ENCODE measurements around the gene PTPN7. TPM values are rescaled to one million over a fixed set of nuclear protein-coding genes. Genes with fewer than 3 reads are reported as not detected.
"Not testable (repeated sequence)": the region's sequence is repeated elsewhere in the genome, so short reads cannot be mapped to it uniquely, and the experiment has no call there.

PTPN7 gene
- total RNA-seq, 1 donor from 2014 or later: 0.75 TPM

GRCh38 chr1:202182040-202182877 is 21.9 kb upstream of the PTPN7 start:
- Histone ChIP-seq H3K9ac (ENCODE audit: low read length) (no peak overlapping the region), H3K9me3 (ENCODE audit: insufficient read depth, low read depth, low read length) (no peaks in the 10 kb centered on the region), H3K4me2 (ENCODE audit: low read length) (no peak overlapping the region), H3K79me2 (ENCODE audit: insufficient read depth, low read length) (no peaks in the 10 kb centered on the region), H3K36me3 (ENCODE audit: insufficient read depth, low read length) (no peaks in the 10 kb centered on the region), H3K27me3 (ENCODE audit: insufficient read depth, low read length) (peaks cover 16% of the 10 kb centered on the region), H3K27ac (ENCODE audit: low read depth, low read length) (no peak overlapping the region), H4K20me1 (ENCODE audit: insufficient read depth, low read length) (no peaks in the 10 kb centered on the region), H2AFZ (ENCODE audit: low read depth, low read length) (no peak overlapping the region), H3K4me1 (ENCODE audit: insufficient read depth, low read length) (no peaks in the 10 kb centered on the region), H3K4me3 (ENCODE audit: insufficient read depth, low read depth, low read length) (no peak overlapping the region)
- Mint-ChIP-seq H3K4me3 (ENCODE audit: unreplicated experiment) (no peak overlapping the region), H3K4me1 (ENCODE audit: low read depth, unreplicated experiment) (no peaks in the 10 kb centered on the region), H3K9me3 (ENCODE audit: unreplicated experiment) (no peaks in the 10 kb centered on the region), H3K27ac (ENCODE audit: unreplicated experiment) (no peak overlapping the region), H3K36me3 (ENCODE audit: low read depth, unreplicated experiment) (peaks cover 2% of the 10 kb centered on the region), H3K27me3 (ENCODE audit: low read depth, unreplicated experiment) (peaks cover 59% of the 10 kb centered on the region)
- FAIRE-seq: no peak
- no peak for DNase-seq (ENCODE audit: low read depth)
- TF ChIP-seq CTCF (IDR thresholded peaks at IDR 0.05; ENCODE audit: insufficient read depth, low read depth, low read length): no peak
- TF ChIP-seq EZH2 (IDR thresholded peaks at IDR 0.05; ENCODE audit: insufficient read depth, low read length): no peak

- Histone ChIP-seq H3K36me3 (ENCODE audit: insufficient read depth, low read length) (no peaks in the 10 kb centered on the region), H3K4me1 (ENCODE audit: insufficient read depth, low read length) (no peaks in the 10 kb centered on the region), H3K9ac (ENCODE audit: low read length) (no peak overlapping the region), H3K79me2 (ENCODE audit: insufficient read depth, low read length) (no peaks in the 10 kb centered on the region), H4K20me1 (ENCODE audit: insufficient read depth, low read length) (no peaks in the 10 kb centered on the region), H2AFZ (ENCODE audit: low read depth, low read length) (no peak overlapping the region), H3K9me3 (ENCODE audit: insufficient read depth, low read depth, low read length) (no peaks in the 10 kb centered on the region), H3K27ac (ENCODE audit: low read depth, low read length) (no peak overlapping the region), H3K4me2 (ENCODE audit: low read length) (no peak overlapping the region), H3K27me3 (ENCODE audit: insufficient read depth, low read length) (peaks cover 16% of the 10 kb centered on the region), H3K4me3 (ENCODE audit: insufficient read depth, low read depth, low read length) (no peak overlapping the region)
- H3K27me3 Mint-ChIP-seq (ENCODE audit: low read depth, unreplicated experiment): peaks cover 52% of the 10 kb centered on the region
- H3K36me3 Mint-ChIP-seq (ENCODE audit: low read depth, unreplicated experiment): peaks cover 2% of the 10 kb centered on the region
- DNase-seq (ENCODE audit: low read depth) (no peak), FAIRE-seq (no peak)
- no peak overlapping the region for H3K27ac Mint-ChIP-seq (ENCODE audit: unreplicated experiment)
- TF ChIP-seq CTCF (IDR thresholded peaks at IDR 0.05; ENCODE audit: insufficient read depth, low read depth, low read length) (no peak), EZH2 (IDR thresholded peaks at IDR 0.05; ENCODE audit: insufficient read depth, low read length) (no peak)
- no peaks in the 10 kb centered on the region for H3K9me3 Mint-ChIP-seq (ENCODE audit: unreplicated experiment)
- H3K4me3 Mint-ChIP-seq (ENCODE audit: unreplicated experiment): no peak overlapping the region
- H3K4me1 Mint-ChIP-seq (ENCODE audit: low read depth, unreplicated experiment): no peaks in the 10 kb centered on the region
Observed at GRCh38 chr1:202181586-202181985, 21.2 kb upstream of the PTPN7 start.

GRCh38 chr1:202180751-202181139 is 20.3 kb upstream of the PTPN7 start:
- not testable (repeated sequence) for DNase-seq (ENCODE audit: low read depth); H3K36me3 Mint-ChIP-seq (ENCODE audit: low read depth, unreplicated experiment); H3K4me3 Mint-ChIP-seq (ENCODE audit: unreplicated experiment); H3K4me1 Mint-ChIP-seq (ENCODE audit: low read depth, unreplicated experiment); H3K9me3 ChIP-seq (ENCODE audit: insufficient read depth, low read depth, low read length); H3K4me2 ChIP-seq (ENCODE audit: low read length); H3K9ac ChIP-seq (ENCODE audit: low read length); H3K9me3 Mint-ChIP-seq (ENCODE audit: unreplicated experiment); H3K27ac Mint-ChIP-seq (ENCODE audit: unreplicated experiment); H3K4me3 ChIP-seq (ENCODE audit: insufficient read depth, low read depth, low read length); H3K4me1 ChIP-seq (ENCODE audit: insufficient read depth, low read length); FAIRE-seq; H3K36me3 ChIP-seq (ENCODE audit: insufficient read depth, low read length); H3K27ac ChIP-seq (ENCODE audit: low read depth, low read length); H3K79me2 ChIP-seq (ENCODE audit: insufficient read depth, low read length); H4K20me1 ChIP-seq (ENCODE audit: insufficient read depth, low read length); H2AFZ ChIP-seq (ENCODE audit: low read depth, low read length)
- peaks cover 16% of the 10 kb centered on the region for H3K27me3 ChIP-seq (ENCODE audit: insufficient read depth, low read length)
- peaks cover 50% of the 10 kb centered on the region for H3K27me3 Mint-ChIP-seq (ENCODE audit: low read depth, unreplicated experiment)
